NCI-H1105 treated with DMSO at 0.1 percent for 48 hours (cell line): ENCODE results near the gene FBXL22.

ENCODE experiments used
- DNase-seq: peaks from one replicate; lab custom pipeline; 2025; lab: John Stamatoyannopoulos, UW

The FBXL22 gene

DNA sequence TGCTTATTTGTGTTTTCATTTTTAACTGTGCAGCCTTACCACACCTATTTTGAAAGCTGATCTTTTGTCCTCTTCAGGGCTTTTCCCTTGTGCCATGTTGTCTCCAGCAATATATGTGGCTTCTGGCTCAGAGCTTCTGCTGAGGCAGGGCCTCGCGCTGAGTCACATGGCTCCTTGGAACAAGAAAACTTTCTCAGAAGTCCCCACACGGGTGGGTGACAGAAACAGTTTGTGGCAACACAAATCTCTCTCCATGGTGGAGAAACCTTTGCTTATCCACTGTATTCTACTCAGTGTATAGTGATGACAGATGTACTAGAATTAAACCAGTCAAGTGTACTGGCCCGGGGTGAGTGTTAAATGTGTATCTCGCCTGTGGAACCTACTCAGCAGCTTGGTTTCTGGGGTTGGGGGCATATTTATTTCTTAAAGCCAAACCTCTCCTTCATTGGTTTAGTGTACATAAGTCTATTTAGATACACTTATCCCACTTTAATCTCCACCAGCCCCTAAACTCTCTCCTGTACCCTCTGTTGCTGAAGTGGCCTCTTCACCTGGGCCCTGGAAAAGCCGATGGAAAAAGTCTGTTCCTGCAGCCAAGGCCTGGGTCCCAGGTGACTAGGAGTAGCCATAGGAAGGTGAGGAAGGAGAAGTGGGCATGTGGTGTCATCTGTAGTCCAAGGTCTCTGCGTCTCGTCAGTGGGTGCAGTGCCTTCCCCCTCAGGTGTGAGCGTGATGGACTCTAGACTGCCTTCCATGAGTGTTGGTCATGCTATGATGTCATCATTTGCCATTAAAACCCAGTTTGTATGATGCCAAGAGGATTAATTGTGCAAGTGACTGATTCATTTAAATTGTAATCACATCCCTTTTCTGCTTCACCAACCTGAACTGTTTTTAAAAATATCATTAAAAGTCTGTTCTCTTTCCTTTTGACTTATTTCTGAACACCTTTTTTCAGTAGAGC is 3.2 kb upstream of the FBXL22 start:
- no peak for DNase-seq

DNA sequence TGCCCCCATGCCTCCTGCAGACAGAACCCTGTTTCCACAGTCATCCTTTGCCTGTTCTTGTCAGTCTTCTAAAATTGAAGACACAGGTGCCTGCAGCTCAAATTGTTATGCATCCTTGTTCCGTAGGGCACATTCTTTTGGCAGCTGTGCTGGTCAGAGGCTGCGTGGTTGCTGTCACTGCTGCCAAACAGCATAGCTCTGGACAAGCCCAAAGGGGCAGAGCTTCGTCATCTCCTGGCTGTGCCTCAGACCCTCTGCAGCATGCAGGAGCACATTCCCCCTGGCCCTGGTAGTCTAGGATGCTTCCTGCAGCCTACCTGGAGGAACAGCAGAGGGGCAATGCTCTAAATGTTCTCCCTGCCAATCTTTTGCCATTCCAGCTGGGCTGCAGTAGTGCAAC is 2.1 kb upstream of the FBXL22 start:
- no peak for DNase-seq

DNA sequence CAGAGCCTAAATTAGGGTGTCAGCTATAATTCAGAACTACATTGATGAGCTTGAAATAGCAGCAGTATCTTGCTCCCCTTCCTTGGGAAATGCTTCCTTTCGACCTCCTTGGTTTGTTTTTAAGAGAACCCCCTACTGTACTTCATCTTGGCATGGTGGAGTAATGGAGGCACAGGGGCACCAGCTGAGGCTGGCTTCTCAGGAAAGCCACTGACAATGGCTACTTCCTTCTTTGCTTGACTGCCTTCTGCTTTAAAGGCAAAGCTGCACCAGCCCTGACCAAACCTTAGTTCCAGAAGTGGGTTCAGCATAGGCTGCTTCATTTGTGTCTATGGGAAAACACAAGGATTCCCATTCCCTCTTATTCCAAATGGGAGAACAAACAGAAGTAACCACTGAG is 1.5 kb upstream of the FBXL22 start:
- no peak for DNase-seq

DNA sequence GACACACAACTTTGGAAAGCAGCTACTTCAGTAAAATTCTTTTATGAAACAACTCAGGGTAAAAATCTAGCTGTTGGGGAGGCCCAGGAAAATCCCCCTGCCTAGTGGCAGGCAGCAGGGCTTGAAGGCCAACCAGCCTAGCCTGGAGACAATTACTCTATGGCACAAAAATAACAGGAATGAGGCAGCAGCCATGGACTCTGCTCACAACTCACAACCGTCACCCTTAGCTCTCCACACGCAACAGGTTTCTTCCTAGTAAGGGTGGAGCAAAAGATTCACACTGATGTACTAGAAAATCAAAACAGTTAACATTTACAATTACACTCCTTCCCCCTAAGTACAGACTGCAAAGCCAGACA is 530 bp upstream of the FBXL22 start:
- no peak for DNase-seq

DNA sequence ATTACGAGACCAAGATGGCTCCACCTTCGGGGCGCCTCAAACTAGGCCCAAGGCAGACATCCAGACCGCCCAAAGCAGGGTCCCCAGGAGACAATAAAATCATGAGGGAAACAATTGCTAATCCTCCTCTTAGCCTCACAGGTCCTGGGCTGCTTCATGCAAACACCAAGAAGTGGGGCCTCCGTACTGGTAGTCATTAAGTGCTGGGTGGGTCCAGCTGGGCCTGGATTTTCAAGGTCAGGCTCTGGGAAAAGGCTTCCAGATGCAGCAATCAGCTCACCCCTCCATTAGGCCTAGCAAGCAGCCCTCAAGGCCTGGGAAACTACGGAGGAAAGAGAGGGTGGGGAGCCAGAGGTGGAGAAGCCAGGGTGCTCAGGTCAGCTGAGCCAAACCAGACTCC is 634 bp downstream of the FBXL22 start:
- no peak for DNase-seq

DNA sequence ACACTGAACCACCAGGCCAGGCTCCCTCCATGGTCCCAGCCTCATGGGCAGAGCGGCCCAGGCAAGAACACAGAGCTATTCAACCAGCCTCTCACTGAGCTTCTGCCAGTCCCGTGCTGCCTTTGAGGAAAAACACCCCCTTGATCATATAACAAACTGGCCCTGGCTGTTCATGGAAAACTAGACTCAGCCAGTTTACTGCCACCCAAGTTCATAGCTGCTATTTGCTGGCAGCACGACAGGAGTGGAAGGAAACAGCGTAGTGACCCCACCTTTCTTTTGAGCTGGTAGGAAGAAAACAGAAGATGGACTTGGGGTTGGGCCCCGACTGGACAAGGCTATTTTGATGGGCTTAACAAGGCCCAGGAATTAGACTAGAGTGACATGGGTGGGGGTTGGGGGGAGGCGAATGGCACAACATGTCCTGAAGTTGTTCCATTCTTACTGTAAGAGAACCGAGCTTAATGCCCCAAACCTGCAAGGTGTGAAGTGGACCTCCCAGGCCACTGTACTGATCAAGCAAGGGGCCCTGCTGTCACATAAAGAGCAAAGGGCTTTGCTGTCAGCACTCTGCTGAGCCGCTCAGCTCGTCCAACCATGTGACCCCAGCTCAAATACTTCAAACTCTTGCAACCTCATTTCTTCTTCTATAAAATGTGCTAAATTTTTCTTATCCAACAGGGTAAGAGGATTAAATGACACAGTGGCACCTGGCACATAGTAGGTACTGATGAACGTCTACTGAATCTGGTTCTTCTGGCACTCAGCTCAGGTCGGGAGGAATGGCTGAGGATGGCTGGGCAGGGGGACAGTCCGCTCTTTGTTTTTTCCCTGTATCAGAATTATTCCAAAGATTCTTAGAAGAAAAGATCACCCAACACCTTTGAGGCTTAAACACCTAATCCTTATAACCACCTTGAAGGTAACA is 1.6 kb downstream of the FBXL22 start:
- no peak for DNase-seq

DNA sequence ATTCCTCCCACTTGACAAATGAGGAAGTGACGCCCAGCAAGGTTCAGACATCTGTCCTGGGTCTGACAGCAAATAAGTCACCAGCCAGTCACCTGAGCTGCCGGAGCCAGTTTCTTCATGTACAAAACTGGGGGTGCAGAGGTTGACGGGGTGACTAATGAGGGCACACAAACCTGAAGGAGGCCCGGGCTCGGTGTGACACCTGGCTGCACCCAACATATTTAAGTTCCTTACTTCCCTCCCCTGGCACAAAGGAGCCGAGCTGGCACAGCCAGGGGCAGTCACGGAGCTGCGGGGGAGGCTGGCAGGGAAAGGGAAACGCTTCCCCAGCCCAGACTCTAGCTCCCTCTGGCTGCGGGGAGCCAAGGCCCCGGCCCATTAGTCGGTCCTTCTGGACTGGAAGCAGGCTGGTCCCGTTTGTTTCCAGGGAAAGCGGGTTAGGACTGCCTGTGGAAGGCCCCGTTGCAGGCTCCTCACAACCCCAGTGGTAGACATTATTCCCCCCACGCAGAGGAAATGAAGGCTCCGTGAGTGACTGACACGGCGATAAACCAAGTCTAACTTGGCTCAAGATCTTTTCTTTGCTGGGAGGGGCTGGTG is 2.3 kb downstream of the FBXL22 start:
- DNase-seq = no peak

DNA sequence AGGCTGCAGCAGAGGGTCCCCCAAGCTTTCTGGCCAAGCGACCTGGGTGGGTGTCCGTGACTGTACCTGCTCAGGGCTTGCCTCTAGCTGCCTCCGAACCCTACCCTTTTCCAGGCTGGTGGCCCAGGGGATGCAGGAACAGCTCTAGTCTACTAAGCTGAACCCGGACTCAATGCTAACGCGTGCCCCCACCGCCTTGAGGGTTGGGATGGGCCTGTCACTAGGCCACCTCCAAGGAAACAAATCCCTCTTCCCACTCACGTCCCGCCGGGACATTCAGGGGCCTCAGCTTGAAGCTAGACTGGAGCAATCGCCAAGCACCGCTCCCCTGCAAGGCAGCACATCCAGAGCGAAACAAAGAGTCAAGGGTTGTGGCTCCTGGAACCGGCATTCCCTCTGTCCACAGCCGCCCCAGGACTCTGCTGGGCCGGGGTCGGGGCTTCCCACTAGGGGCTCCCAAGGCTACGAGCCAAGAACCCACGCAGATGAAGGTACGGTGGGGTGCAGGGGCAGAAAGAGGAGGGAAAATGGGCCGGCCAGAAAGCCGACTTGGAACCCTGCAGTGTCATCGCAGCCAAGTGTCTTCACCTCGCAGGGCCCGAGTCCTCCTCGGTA is 2.9 kb downstream of the FBXL22 start:
- DNase-seq = no peak

DNA sequence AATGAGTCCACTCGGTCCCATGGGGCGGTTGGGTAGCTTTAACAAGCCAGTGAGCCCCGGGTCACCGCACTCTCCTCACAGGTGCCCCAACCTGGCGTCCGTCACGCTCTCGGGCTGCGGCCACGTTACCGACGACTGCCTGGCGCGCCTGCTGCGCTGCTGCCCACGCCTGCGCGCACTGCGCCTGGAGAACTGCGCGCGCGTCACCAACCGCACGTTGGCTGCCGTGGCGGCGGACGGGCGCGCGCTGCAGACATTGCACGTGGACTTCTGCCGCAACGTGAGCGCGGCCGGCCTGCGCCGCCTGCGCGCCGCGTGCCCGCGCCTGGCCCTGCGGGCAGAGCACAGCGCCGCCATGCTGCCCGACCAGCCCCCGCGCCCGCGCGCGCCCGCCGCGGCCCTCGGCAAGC is 3.4 kb downstream of the FBXL22 start:
- peak; percentile 92 for DNase-seq

DNA sequence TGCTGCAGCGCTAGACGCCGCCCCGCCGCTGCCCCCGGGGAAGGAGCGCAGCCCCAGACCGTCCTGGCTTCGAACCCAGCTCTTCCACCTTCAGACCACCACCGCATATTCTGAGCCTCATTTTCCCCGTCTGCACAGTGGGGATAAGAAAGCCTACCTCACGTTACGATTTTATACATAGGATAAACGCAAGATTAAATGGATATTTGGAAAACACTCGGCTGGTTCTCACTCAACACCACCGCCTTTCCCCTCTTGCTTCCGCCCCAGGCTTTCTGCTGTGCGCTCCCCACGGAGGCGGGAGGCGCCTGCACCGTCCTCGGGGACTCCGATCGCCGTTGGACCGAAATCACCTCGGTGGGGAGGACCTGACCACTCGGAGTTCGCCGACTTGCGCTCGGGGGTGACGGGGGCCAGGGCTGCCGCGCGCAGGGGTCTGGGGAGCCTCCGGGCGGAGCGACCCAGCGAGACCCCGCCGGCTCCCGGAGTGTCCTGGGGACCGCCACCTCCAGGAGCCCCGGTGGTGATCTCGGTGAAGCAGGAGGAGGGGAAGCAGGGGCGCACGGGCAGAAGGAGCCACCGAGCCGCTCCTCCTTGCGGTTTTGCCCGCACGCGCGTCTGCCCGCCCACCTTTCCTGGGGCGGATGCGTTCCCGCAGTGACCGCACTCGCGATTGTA is 4.0 kb downstream of the FBXL22 start:
- DNase-seq = peak; percentile 43

DNA sequence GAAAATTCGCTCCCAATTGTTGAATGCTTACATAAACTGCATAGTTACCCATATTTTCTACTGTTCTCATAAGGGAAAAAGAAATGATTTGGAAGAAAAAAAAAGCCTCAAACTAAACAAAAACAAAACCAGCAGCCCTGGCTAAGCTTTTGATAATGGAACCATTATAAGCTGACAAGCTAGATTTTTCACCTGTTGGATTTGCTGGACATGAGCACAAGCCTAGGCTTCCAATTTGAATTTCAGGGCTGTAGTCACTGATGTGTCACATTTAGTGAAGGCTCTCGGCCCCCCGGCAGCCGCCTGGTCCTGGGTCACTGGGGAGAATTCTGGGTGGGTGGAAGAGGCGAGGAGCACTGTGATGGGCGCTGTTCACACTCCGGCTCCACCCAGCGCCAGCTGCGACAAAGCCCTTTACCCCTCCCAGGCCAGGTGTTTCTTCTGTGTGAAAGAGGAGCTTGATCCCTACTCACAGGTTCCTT is 4.6 kb downstream of the FBXL22 start:
- peak; percentile 78 for DNase-seq

DNA sequence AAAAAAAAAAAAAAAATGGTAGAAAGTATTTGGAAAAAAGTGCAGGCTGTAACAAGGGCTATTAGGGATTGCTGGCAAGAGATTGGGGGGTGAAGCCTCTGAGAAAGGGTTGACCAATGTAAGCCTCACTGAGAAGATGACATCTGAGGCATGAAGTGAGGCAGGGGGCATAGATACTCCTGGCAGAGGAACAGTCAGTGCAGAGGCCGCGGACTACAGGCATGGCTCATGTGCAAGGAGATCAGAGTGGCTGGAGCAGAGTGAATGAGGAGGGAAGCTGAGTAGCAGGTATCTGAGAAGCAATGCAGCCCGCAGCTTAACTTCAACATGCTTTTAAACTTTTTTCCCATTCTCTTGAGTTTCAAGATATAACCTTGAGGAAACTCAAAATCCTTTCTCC is 5.4 kb downstream of the FBXL22 start:
- DNase-seq = no peak

DNA sequence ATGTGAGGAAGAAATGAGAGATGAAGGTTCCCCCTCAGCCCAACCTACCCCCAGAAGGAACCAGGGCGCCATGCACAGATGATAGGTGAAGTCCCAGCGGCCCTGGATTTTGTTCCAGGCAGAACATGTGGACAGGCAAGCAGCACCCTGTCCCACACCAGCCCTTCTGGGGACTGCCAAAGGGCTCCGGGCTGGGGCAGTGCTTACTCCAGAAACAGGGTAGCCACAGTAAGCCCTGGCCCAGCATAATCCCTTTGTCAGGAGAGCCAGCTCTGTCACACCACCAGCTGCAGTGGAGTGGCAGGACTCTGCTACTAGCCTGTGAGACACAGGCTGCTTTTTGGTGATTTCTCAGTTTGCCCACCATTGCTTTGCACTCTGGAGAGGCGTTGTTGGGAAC is 6.3 kb downstream of the FBXL22 start:
- no peak for DNase-seq

DNA sequence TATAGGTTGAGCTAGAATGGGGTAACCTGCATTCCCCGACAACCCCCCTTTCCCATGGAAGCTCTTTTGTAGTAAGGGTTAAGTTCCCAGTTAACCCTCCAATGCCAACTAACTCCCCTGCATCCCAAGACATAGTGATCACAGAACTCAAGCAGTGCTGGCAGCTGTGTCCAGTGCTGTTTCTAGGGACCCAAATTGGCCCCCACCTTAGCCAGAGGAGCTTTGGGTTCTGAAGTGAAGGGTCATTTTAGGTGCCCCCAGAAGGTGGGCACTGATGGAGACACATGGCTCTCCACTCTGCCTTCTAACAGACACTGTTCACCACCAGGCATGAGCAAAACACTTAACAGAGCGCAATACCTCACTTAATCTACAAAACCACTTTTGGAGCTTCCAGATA is 7.1 kb downstream of the FBXL22 start:
- DNase-seq = no peak

DNA sequence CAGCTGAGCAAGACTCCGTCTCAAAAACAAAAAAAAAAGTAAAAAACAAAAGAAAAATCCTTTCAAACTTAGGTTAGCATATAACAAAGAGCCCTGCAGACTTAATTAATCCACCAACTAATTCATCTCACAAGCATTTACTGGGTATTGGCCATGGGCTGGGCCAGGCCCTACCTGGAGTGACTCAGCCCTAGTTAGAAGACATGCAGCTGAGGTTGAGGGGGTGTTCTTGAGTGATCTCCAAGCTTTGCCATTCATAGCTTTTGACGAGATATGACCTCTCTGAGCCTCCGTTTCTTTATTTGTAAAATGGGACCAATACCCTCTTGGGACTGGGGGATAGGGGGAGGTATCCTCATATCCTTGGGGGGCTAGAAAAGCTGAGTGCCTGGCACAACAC is 7.8 kb downstream of the FBXL22 start:
- no peak for DNase-seq

DNA sequence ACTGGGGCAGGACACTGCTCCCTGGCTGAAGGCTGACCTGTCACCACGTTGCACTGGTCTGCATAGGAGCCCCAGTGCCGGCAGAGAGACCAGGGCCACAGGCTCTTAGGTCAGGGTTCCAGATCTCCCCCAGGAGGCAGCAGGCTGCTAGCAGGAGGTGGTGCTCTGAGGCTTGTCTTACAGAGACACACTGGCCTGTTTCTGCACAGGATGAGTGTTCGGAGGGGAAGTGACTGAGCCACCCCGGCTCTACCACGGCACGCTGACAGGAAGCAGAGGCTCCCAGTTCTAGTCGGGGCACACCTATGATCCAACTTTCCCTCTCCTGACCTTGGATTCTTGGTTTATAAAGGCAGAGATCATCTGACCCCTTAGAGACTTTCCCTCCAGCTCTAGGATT is 8.6 kb downstream of the FBXL22 start:
- no peak for DNase-seq

DNA sequence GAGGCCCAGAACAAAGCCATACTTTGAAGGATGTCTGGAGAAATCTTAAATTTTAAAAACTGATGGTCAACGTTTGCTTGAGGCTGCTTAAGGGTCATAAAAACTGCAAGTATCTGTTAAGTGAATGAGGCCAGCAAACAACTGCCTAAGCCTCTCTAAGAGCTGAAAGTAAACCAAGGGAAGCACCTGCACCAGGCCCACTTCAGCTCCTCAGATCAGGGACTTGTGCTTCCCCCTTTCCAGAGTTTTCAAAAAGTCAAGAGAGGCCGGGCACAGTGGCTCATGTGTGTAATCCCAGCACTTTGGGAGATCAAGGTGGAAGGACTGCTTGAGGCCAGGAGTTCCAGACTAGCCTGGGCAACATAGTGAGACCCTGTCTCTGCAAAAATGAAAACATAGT is 9.1 kb downstream of the FBXL22 start:
- no peak for DNase-seq

DNA sequence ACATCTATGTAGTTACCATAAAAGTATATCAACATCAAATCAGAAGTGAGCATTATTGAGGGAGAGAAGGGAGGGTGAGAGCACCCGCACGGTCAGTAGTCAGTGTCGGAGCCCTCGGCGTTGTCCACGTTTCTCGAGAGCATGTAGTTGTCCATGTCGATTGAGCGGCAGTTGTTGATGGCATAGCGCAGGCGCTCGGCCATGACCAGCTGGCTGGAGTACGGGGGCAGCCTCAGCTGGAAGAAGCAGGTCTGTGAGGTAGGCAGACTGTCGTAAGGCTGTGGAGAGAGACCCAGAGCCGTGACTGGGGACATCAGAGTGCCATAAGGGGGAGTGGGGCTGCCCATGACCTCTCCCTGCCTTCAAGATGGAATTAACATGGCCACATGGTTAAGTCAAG is 11.8 kb downstream of the FBXL22 start:
- no peak for DNase-seq

DNA sequence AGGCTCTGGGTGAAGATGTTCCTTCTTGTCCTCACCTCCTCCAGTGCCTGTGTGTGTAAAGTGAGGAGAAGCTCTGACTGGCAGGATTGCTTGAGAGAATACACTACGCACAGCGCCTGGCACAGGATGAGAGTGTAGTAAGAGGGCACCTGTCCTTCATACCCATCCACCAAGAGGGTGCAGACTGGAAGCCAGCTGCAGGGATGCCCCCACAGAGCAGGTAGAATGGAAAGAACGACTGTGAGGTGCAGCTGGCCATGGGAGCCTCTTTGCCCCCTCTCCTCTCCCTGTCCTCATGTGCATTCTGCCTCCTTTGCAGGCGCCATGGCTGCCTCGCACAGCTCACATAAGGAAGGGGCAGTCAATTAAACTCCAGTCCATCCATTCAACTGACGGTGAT is 12.3 kb downstream of the FBXL22 start:
- no peak for DNase-seq

DNA sequence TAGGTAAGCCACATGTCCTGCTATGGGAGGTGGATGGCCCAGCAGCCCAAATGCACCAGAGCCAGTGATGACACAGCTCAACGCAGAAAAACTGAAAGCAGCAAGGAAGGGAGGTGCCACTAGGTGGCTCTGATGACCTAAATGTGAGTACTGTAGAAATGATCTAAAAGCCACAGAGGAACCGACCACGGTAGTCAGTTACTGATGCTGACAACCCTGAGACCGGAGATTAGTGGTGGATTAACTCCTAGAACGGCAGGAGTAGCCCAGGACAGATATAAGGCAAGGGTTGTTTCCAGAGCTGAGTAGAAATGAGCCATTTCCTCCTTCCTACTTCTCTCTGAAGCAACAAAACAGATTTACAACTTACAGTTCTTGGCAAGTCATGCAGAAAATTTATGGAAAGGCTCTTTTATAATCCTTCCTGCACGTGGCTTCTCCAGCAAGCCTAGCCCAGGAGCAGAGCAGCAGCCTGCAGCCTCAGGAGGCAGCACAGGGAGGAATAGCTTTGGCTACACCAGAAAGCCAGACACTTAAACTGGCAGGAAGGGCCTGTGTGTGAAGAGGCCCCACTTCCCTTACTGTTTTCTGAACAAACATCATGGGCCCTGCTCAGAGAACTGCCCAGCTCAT is 13.1 kb downstream of the FBXL22 start:
- peak; percentile 78 for DNase-seq

DNA sequence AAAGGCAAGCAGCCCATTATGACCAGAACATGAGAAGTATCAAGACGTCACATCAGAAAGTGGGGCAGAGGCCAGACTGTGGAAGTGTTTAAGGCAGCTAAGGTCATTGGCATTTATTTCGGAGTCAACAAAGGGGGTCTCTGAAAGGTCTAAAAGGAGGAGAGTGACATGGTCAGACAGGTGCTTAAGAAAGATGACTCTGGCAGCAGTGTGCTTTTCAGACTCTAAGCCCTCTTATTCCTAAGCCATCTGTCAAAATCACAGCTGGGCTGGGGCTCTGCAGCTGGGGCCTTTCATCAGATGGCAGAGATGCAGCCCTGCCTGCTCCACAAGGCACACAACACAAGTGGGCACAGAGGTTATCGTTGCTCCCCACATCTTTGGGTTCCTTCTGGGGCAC is 14.0 kb downstream of the FBXL22 start:
- DNase-seq = no peak
